ENCODE measurements around the gene AP1AR. TPM values are rescaled to one million over a fixed set of nuclear protein-coding genes. Genes with fewer than 3 reads are reported as not detected.
"Not testable (repeated sequence)": the region's sequence is repeated elsewhere in the genome, so short reads cannot be mapped to it uniquely, and the experiment has no call there.

The AP1AR gene
- polyA plus RNA-seq, 1 donor from 2014 or later, result 143 TPM

GRCh38 chr4:112206431-112206830 lies 25.2 kb upstream of the AP1AR start:
- no peak overlapping the region for H3K4me3 ChIP-seq (ENCODE audit: low read length)
- TF ChIP-seq RAD21 (conservative IDR thresholded peaks at IDR 0.05) (no peak), EZH2 (IDR thresholded peaks at IDR 0.05; ENCODE audit: borderline replicate concordance, insufficient read depth, low read length, poor library complexity, severe bottlenecking) (no peak), CTCF (IDR thresholded peaks at IDR 0.05; ENCODE audit: poor library complexity, severe bottlenecking) (no peak), EP300 (conservative IDR thresholded peaks at IDR 0.05; ENCODE audit: poor library complexity, severe bottlenecking) (no peak), REST (IDR thresholded peaks at IDR 0.05; ENCODE audit: borderline replicate concordance) (no peak), POLR2AphosphoS5 (IDR thresholded peaks at IDR 0.05) (no peak), MXI1 (conservative IDR thresholded peaks at IDR 0.05; ENCODE audit: poor library complexity, severe bottlenecking) (no peak), SMC3 (conservative IDR thresholded peaks at IDR 0.05; ENCODE audit: poor library complexity) (no peak), TAF1 (IDR thresholded peaks at IDR 0.05; ENCODE audit: low read depth) (no peak)
- no peak overlapping the region for H2AFZ ChIP-seq (ENCODE audit: low read depth, low read length)
- H3K36me3 ChIP-seq (ENCODE audit: insufficient read depth, low read length), result no peaks in the 10 kb centered on the region
- no peak overlapping the region for H3K9ac ChIP-seq (ENCODE audit: low read length)
- no peaks in the 10 kb centered on the region for H3K9me3 ChIP-seq (ENCODE audit: low read length)
- no peaks in the 10 kb centered on the region for H3F3A ChIP-seq (ENCODE audit: insufficient read depth, low read length, poor library complexity, severe bottlenecking)
- H3K9me2 ChIP-seq (ENCODE audit: insufficient read depth, low read length), result no peaks in the 10 kb centered on the region
- no peak overlapping the region for H3K4me2 ChIP-seq (ENCODE audit: low read length)
- H3K27me3 ChIP-seq (ENCODE audit: insufficient read depth, low read depth, low read length), result no peaks in the 10 kb centered on the region
- H4K20me1 ChIP-seq (ENCODE audit: insufficient read depth), result no peaks in the 10 kb centered on the region
- H3K27ac ChIP-seq (ENCODE audit: low read length), result no peak overlapping the region
- no peaks in the 10 kb centered on the region for H3K79me2 ChIP-seq (replicated peaks; ENCODE audit: insufficient read depth, low read length)

- not testable (repeated sequence) for H3K9me2 ChIP-seq (ENCODE audit: insufficient read depth, low read length); H3K9ac ChIP-seq (ENCODE audit: low read length); H3K36me3 ChIP-seq (ENCODE audit: insufficient read depth, low read length); H3K27ac ChIP-seq (ENCODE audit: low read length); H4K20me1 ChIP-seq (ENCODE audit: insufficient read depth); H3K4me2 ChIP-seq (ENCODE audit: low read length); H3K9me3 ChIP-seq (ENCODE audit: low read length); H2AFZ ChIP-seq (ENCODE audit: low read depth, low read length); H3F3A ChIP-seq (ENCODE audit: insufficient read depth, low read length, poor library complexity, severe bottlenecking); H3K79me2 ChIP-seq (replicated peaks; ENCODE audit: insufficient read depth, low read length); H3K27me3 ChIP-seq (ENCODE audit: insufficient read depth, low read depth, low read length); H3K4me3 ChIP-seq (ENCODE audit: low read length)
Measured at GRCh38 chr4:112208137-112209095, 23.2 kb upstream of the AP1AR start.

All from neural cell (in vitro differentiated cells).